Dermis microvascular lymphatic vessel endothelial cell (primary cell): ENCODE data around the gene ZC3H10. TPM values are rescaled to one million over a fixed set of nuclear protein-coding genes. Genes with fewer than 3 reads are reported as not detected.
"Not testable (repeated sequence)": the region's sequence is repeated elsewhere in the genome, so short reads cannot be mapped to it uniquely, and the experiment has no call there.

ENCODE experiments used
- DNase-seq, 2 donors: peaks; one replicate each; pipeline versions ENCODE4 v3.0.0 to v3.0.0-alpha.2; 2010; ENCODE audit warnings: low read depth in 2 of 2
- total RNA-seq: library from RNA; depleted of rRNA; stranded (reverse); fragments of >200 nt; gene quantifications from 2 replicates; pipeline ENCODE4 v1.2.1, GENCODE V29; 2014

ZC3H10 gene
- total RNA-seq, 1 donor from 2014 or later: 2.7 TPM

- no peak for DNase-seq
Measured at GRCh38 chr12:56102683-56103065, 15.4 kb upstream of the ZC3H10 start.

- DNase-seq: no peak
Measured at GRCh38 chr12:56103066-56103711, 14.9 kb upstream of the ZC3H10 start.

- DNase-seq: no peak
Measured at GRCh38 chr12:56103823-56104108, 14.3 kb upstream of the ZC3H10 start.

GRCh38 chr12:56104109-56104814, 13.8 kb upstream of the ZC3H10 start, which contains the start of gene PA2G4:
Gene PA2G4, plus strand, starts transcription at chr12:56104559. Its CDS starts 179 bp downstream, at chr12:56104738.
- peak; percentile 98 to 99 for DNase-seq

- DNase-seq: peak in 1 of 2 donors; percentile 43
Measured at GRCh38 chr12:56104815-56105608, 13.1 kb upstream of the ZC3H10 start.

GRCh38 chr12:56105609-56105902, 12.5 kb upstream of the ZC3H10 start:
- DNase-seq: no peak

- DNase-seq: no peak
Measured at GRCh38 chr12:56107242-56107641, 10.8 kb upstream of the ZC3H10 start.

GRCh38 chr12:56110571-56110970, 7.5 kb upstream of the ZC3H10 start:
- no peak for DNase-seq

GRCh38 chr12:56114084-56114483, 4.0 kb upstream of the ZC3H10 start:
- no peak for DNase-seq

GRCh38 chr12:56115329-56115728, 2.7 kb upstream of the ZC3H10 start:
- no peak for DNase-seq

GRCh38 chr12:56116267-56117081, 1.6 kb upstream of the ZC3H10 start, which contains the start of gene RPL41:
Gene RPL41, plus strand, starts transcription at chr12:56116633.
- peak; percentile 88 to 95 for DNase-seq

- not testable (repeated sequence) for DNase-seq
Measured at GRCh38 chr12:56117082-56117706, 872 bp upstream of the ZC3H10 start.

GRCh38 chr12:56118688-56119357, 757 bp downstream of the ZC3H10 start:
- no peak for DNase-seq

GRCh38 chr12:56119361-56119796, 1.3 kb downstream of the ZC3H10 start:
- peak; percentile 83 to 92 for DNase-seq

- no peak for DNase-seq
Measured at GRCh38 chr12:56120158-56120846, 2.2 kb downstream of the ZC3H10 start.

GRCh38 chr12:56121204-56121870, 3.3 kb downstream of the ZC3H10 start:
- no peak for DNase-seq

GRCh38 chr12:56122637-56123036, 4.6 kb downstream of the ZC3H10 start:
- DNase-seq: no peak

GRCh38 chr12:56124133-56124532, 6.1 kb downstream of the ZC3H10 start:
- no peak for DNase-seq

- DNase-seq: no peak
Measured at GRCh38 chr12:56126732-56127239, 8.7 kb downstream of the ZC3H10 start.
